Mesendoderm (in vitro differentiated cells): ENCODE results near the gene CLDN19.

Source experiments
- DNase-seq: peaks from one replicate; pipeline ENCODE4 v3.0.0; 2013
- H2AK5ac ChIP-seq: 2 replicates; pipeline ENCODE4 v1.6.1; 2013; ENCODE audit warnings: low read length, inconsistent platforms
- H2BK120ac ChIP-seq: 2 replicates; pipeline ENCODE4 v1.6.1; 2013; ENCODE audit warnings: low read depth, mild to moderate bottlenecking, low read length, moderate library complexity, mixed read lengths
- H2BK15ac ChIP-seq: replicated peaks from 2 replicates; pipeline ENCODE4 v1.6.1; 2013; ENCODE audit warnings: low read depth, mild to moderate bottlenecking, moderate library complexity
- H2BK5ac ChIP-seq: 2 replicates; pipeline ENCODE4 v1.6.1; 2013; ENCODE audit warnings: low read length, inconsistent platforms
- H3K18ac ChIP-seq: 2 replicates; pipeline ENCODE4 v1.6.1; 2013; ENCODE audit warnings: mild to moderate bottlenecking, low read length, mixed read lengths
- H3K23ac ChIP-seq: one replicate; pipeline ENCODE4 v1.6.1; 2013; ENCODE audit warnings: low read length
- H3K27ac ChIP-seq: 2 replicates; pipeline ENCODE4 v1.5.1; 2013; ENCODE audit warnings: low read depth, mild to moderate bottlenecking, inconsistent platforms, low read length, moderate library complexity
- H3K27me3 ChIP-seq: 2 replicates; pipeline ENCODE4 v1.6.1; 2013; ENCODE audit warnings: low read length, control low read depth, mild to moderate bottlenecking, inconsistent platforms; ENCODE audit not compliant: insufficient read depth, poor library complexity
- H3K36me3 ChIP-seq: 2 replicates; pipeline ENCODE4 v1.6.1; 2013; ENCODE audit warnings: low read length, inconsistent platforms; ENCODE audit not compliant: control insufficient read depth, insufficient read depth
- H3K4ac ChIP-seq: one replicate; pipeline ENCODE4 v1.6.1; 2013; ENCODE audit warnings: low read depth, mild to moderate bottlenecking, low read length, moderate library complexity
- H3K4me1 ChIP-seq: 2 replicates; pipeline ENCODE4 v1.6.1; 2013; ENCODE audit warnings: low read depth, low read length, inconsistent platforms; ENCODE audit not compliant: control insufficient read depth
- H3K4me2 ChIP-seq: 2 replicates; pipeline ENCODE4 v1.6.1; 2013; ENCODE audit warnings: low read length
- H3K4me3 ChIP-seq: 2 replicates; pipeline ENCODE4 v1.5.1; 2013; ENCODE audit warnings: mild to moderate bottlenecking, low read length
- H3K56ac ChIP-seq: one replicate; pipeline ENCODE4 v1.6.1; 2013; ENCODE audit warnings: low read length
- H3K79me1 ChIP-seq: 2 replicates; pipeline ENCODE4 v1.6.1; 2013; ENCODE audit warnings: low read length, inconsistent platforms
- H3K79me2 ChIP-seq: 2 replicates; pipeline ENCODE4 v1.6.1; 2013; ENCODE audit warnings: mild to moderate bottlenecking, low read length; ENCODE audit not compliant: control insufficient read depth, insufficient read depth
- H3K9ac ChIP-seq: 2 replicates; pipeline ENCODE4 v1.6.1; 2013; ENCODE audit warnings: low read length, inconsistent platforms
- H4K5ac ChIP-seq: one replicate; pipeline ENCODE4 v1.6.1; 2013; ENCODE audit warnings: low read length
- H4K8ac ChIP-seq: one replicate; pipeline ENCODE4 v1.6.1; 2013; ENCODE audit warnings: low read depth, mild to moderate bottlenecking, control low read depth, low read length, moderate library complexity
- WGBS: extraction: QIAGEN DNeasy Blood & Tissue Kit; methylation state at CpG from one replicate; pipeline ENCODE4 v1.1.7; 2013; ENCODE audit warnings: low lambda C conversion rate, missing lambda C conversion rate; ENCODE audit not compliant: insufficient coverage; ENCODE audit errors: extremely low coverage; 5-methylcytosine and 5-hydroxymethylcytosine counted together

Gene CLDN19

DNA sequence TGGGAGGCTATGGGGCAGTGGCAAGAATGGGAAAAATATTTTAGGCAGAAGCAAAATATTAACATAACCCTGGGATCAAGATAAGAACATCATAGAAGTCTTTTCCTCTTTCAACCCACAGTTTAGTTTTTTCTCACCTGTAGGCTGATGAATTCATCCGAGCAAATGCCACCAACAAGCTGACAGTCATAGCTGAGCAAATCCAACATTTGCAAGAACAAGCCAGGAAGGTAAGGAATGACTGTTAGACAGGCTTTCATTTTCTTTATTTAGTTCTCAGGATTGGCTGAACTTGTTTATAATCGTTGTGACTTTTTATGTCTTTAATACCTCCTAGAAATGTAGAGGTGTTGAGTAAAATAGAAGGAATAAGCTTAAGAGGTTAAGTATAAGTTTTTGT lies 33.4 kb upstream of the CLDN19 start:
- WGBS = no CpG with 5 or more reads among the region's 2 CpGs
- no peak overlapping the region for H3K56ac ChIP-seq
- H3K27ac ChIP-seq = no peak overlapping the region
- H3K4ac ChIP-seq = no peak overlapping the region
- no peak overlapping the region for H2AK5ac ChIP-seq
- no peak overlapping the region for H2BK15ac ChIP-seq
- H3K18ac ChIP-seq = no peak overlapping the region
- no peak overlapping the region for H4K8ac ChIP-seq
- H3K4me3 ChIP-seq = no peak overlapping the region
- no peaks in the 10 kb centered on the region for H3K27me3 ChIP-seq
- H3K4me2 ChIP-seq = no peak overlapping the region
- H3K9ac ChIP-seq = no peak overlapping the region
- H2BK120ac ChIP-seq = no peak overlapping the region
- no peak overlapping the region for H3K23ac ChIP-seq
- no peak overlapping the region for H2BK5ac ChIP-seq
- peaks cover 6% of the 10 kb centered on the region for H3K36me3 ChIP-seq
- H4K5ac ChIP-seq = no peak overlapping the region
- peaks cover 1% of the 10 kb centered on the region for H3K79me2 ChIP-seq
- H3K79me1 ChIP-seq = peaks cover 5% of the 10 kb centered on the region
- H3K4me1 ChIP-seq = no peaks in the 10 kb centered on the region
- no peak for DNase-seq

DNA sequence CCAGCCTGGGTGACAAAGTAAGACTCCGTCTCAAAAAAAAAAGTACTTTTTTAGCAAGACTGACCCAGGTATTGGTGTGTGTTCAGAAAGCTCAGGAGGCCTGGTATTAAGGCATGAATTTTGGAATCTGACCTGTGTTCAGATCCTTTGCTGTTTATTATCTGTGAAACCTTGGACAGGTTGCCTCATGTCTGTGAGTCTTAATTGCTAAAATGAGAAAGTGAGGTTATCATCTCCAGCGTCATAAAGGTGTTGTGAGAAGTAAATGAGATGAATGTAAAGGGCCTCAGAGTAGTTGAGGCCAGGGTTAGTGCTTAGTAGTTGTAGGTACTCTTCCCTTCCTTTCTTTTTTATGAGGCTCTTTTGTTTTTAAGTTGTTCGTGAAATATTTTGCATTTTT lies 29.8 kb upstream of the CLDN19 start:
- H3K9ac ChIP-seq = no peak overlapping the region
- H3K27ac ChIP-seq = no peak overlapping the region
- H3K4ac ChIP-seq = no peak overlapping the region
- H3K56ac ChIP-seq = no peak overlapping the region
- no peak overlapping the region for H4K5ac ChIP-seq
- H4K8ac ChIP-seq = no peak overlapping the region
- H3K4me3 ChIP-seq = no peak overlapping the region
- H3K23ac ChIP-seq = no peak overlapping the region
- no peak overlapping the region for H2BK120ac ChIP-seq
- H3K18ac ChIP-seq = no peak overlapping the region
- no peak overlapping the region for H2BK5ac ChIP-seq
- DNase-seq = no peak
- peaks cover 11% of the 10 kb centered on the region for H3K79me1 ChIP-seq
- H3K4me2 ChIP-seq = no peak overlapping the region
- no peak overlapping the region for H2BK15ac ChIP-seq
- no peaks in the 10 kb centered on the region for H3K27me3 ChIP-seq
- no peaks in the 10 kb centered on the region for H3K36me3 ChIP-seq
- no CpG with 5 or more reads among the region's 3 CpGs for WGBS
- peaks cover 9% of the 10 kb centered on the region for H3K79me2 ChIP-seq
- peaks cover 4% of the 10 kb centered on the region for H3K4me1 ChIP-seq
- no peak overlapping the region for H2AK5ac ChIP-seq

DNA sequence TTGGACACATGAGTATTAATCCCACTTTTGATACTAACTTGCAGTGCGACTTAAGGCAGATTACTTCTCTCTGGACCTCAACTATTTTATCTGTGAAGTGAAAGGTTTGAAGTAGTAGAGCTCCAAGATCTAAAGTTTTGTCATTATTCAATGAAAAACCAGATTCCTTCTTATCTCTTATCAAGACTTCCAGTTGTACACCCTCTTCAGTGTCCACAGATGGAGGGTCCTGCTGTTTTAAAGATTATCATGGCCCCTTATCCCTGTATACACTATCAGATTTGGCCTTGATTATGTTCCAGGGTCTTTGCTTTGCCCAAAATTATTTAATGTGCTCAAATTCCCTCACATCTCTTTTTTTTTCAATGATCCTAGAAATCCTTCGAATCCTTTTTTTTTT lies 28.1 kb upstream of the CLDN19 start:
- H3K18ac ChIP-seq = no peak overlapping the region
- no peak overlapping the region for H3K4me3 ChIP-seq
- H3K9ac ChIP-seq = peak overlapping the region; percentile 93
- H3K23ac ChIP-seq = no peak overlapping the region
- no peak overlapping the region for H2BK120ac ChIP-seq
- no peak overlapping the region for H2BK15ac ChIP-seq
- peaks cover 14% of the 10 kb centered on the region for H3K79me2 ChIP-seq
- H2AK5ac ChIP-seq = no peak overlapping the region
- no peak overlapping the region for H3K4me2 ChIP-seq
- no peak overlapping the region for H3K4ac ChIP-seq
- no peak overlapping the region for H2BK5ac ChIP-seq
- no peak overlapping the region for H3K27ac ChIP-seq
- WGBS = no CpG with 5 or more reads among the region's 2 CpGs
- DNase-seq = no peak
- no peak overlapping the region for H3K56ac ChIP-seq
- peaks cover 13% of the 10 kb centered on the region for H3K79me1 ChIP-seq
- H3K27me3 ChIP-seq = no peaks in the 10 kb centered on the region
- peaks cover 9% of the 10 kb centered on the region for H3K4me1 ChIP-seq
- no peak overlapping the region for H4K5ac ChIP-seq
- no peaks in the 10 kb centered on the region for H3K36me3 ChIP-seq
- H4K8ac ChIP-seq = no peak overlapping the region

DNA sequence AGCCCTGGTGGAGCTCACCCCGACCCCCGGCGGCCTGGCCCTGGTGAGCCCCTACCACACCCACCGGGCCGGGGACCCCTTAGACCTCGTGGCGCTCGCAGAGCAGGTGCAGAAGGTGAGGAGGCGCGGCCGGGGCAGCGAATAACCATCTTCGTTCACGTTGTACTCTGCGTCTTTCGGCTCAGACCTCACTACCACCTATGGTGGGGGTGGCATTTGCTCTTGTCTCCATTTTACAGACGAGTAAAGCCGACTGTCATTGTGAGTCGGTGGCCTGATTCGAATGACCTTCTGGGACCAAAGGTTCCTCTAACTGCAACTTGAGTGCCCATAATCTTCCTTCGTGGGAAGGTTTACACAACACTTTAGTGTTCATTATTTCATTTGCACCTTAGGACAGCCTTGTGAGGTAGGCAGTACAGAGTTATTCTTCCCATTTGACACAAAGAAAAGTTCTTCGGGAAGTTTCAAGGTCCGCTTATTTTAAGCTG lies 27.5 kb upstream of the CLDN19 start:
- no peak overlapping the region for H4K5ac ChIP-seq
- no peaks in the 10 kb centered on the region for H3K27me3 ChIP-seq
- no peak overlapping the region for H2BK15ac ChIP-seq
- DNase-seq = no peak
- H3K4me1 ChIP-seq = peaks cover 9% of the 10 kb centered on the region
- no peak overlapping the region for H4K8ac ChIP-seq
- no peak overlapping the region for H2BK5ac ChIP-seq
- H3K4ac ChIP-seq = no peak overlapping the region
- WGBS = no CpG with 5 or more reads among the region's 23 CpGs
- H3K79me1 ChIP-seq = peaks cover 11% of the 10 kb centered on the region
- peak overlapping the region; percentile 76 for H3K18ac ChIP-seq
- peak overlapping the region; percentile 93 for H3K9ac ChIP-seq
- H3K4me3 ChIP-seq = peak overlapping the region; percentile 76
- peak overlapping the region; percentile 72 for H3K27ac ChIP-seq
- H3K56ac ChIP-seq = peak overlapping the region; percentile 96
- no peaks in the 10 kb centered on the region for H3K36me3 ChIP-seq
- H3K23ac ChIP-seq = no peak overlapping the region
- H2AK5ac ChIP-seq = no peak overlapping the region
- peaks cover 14% of the 10 kb centered on the region for H3K79me2 ChIP-seq
- peak overlapping the region; percentile 67 for H3K4me2 ChIP-seq
- H2BK120ac ChIP-seq = no peak overlapping the region

DNA sequence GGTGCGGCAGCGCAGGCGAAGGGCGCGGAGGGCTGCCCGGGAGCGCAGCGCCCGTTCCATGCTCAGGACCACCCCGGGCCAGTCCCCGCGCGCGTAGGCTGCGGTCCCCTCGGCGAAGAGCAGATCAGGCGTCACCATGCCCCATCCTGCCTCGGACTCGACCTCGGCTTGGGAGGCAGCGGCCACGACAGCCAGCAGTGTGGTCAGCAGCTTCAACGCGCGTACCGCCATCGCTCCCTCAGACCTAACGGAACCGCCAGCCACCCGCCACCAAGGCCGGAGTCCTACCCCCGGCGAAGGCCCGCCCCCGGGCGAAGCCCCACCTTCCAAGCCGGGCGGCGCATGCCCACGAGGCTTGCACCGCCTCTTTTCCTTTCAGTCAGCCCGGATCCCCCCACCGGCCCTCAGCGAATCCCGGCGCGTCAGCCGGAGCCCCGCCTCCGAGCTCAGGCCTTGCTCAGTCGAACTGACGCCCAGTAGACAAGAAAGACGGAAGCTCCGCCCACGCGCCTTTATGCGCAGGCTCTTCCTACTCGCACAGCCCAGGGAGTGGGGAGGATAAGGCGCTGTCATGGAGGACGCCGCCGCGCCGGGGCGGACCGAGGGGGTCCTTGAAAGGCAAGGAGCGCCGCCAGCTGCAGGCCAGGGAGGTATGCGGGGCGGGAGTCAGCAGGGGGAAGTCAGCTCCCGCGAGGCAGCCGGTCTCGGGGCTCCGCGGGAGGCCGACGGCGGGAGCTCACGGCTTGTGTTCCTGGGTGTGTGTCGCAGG lies 26.9 kb upstream of the CLDN19 start, which contains the start of the genes C1orf50 and P3H1:
Gene C1orf50 (plus strand): TSS at position 509 of the 769 bp plus-strand sequence. CDS start 63 bp downstream, at position 572.
Gene P3H1 (minus strand): TSS at position 288 of the 769 bp plus-strand sequence. CDS start 57 bp downstream, at position 231.
- peaks cover 14% of the 10 kb centered on the region for H3K79me2 ChIP-seq
- H4K8ac ChIP-seq = no peak within 1 kb of the TSS
- H3K56ac ChIP-seq = peak within 1 kb of the TSS; percentile 99
- H2BK5ac ChIP-seq = peak within 1 kb of the TSS; percentile 52
- peaks cover 10% of the 10 kb centered on the region for H3K79me1 ChIP-seq
- no peak within 1 kb of the TSS for H2BK120ac ChIP-seq
- H3K4me2 ChIP-seq = peak within 1 kb of the TSS; percentile 67
- peaks cover 9% of the 10 kb centered on the region for H3K4me1 ChIP-seq
- no peak within 1 kb of the TSS for H4K5ac ChIP-seq
- H2AK5ac ChIP-seq = no peak within 1 kb of the TSS
- H3K23ac ChIP-seq = peak within 1 kb of the TSS; percentile 90
- no CpG with 5 or more reads among the region's 82 CpGs for WGBS
- H3K36me3 ChIP-seq = no peaks in the 10 kb centered on the region
- H3K4me3 ChIP-seq = peak within 1 kb of the TSS; percentile 90
- H2BK15ac ChIP-seq = no peak within 1 kb of the TSS
- peak within 1 kb of the TSS; percentile 76 for H3K18ac ChIP-seq
- peak within 1 kb of the TSS; percentile 95 for H3K9ac ChIP-seq
- peak; percentile 100 for DNase-seq
- peak within 1 kb of the TSS; percentile 72 for H3K27ac ChIP-seq
- no peak within 1 kb of the TSS for H3K4ac ChIP-seq
- H3K27me3 ChIP-seq = no peaks in the 10 kb centered on the region
